Activated CD8-positive, alpha-beta T cell treated with anti-CD3 and anti-CD28 coated beads for 36 hours (primary cell): Measurements from ENCODE around the gene FAM177A1. TPM values are rescaled to one million over a fixed set of nuclear protein-coding genes. Genes with fewer than 3 reads are reported as not detected.
A peak's percentile ranks its signal among the peaks of the same experiment; 100 is the strongest.

Experiments used
- ATAC-seq: fragments of 200-7000 bp; cut with Tn5 transposase; one replicate; pipeline ENCODE4 v1.10.0; 2021; ENCODE audit warnings: mild to moderate bottlenecking, moderate library complexity
- CTCF ChIA-PET: fragments of 350-600 bp; sonication (Branson Sonifier 250); formaldehyde crosslinking; loops from one replicate; lab custom pipeline; 2021; ENCODE audit warnings: antibody characterized with exemption; lab: Charles Lee
- POLR2A ChIA-PET: fragments of 350-600 bp; sonication (Branson Sonifier 250); formaldehyde crosslinking; loops from one replicate; lab custom pipeline; 2021; ENCODE audit warnings: antibody characterized with exemption; lab: Charles Lee
- DNase-seq: peaks from one replicate; pipeline ENCODE4 v3.0.0-alpha.2; 2020
- H3K27ac Mint-ChIP-seq: one replicate; pipeline ENCODE4 v1.8.0; 2021; ENCODE audit warnings: mild to moderate bottlenecking, mixed read lengths
- H3K27me3 Mint-ChIP-seq: one replicate; pipeline ENCODE4 v1.8.0; 2021; ENCODE audit warnings: mixed read lengths
- H3K36me3 Mint-ChIP-seq: one replicate; pipeline ENCODE4 v1.8.0; 2021; ENCODE audit warnings: low read depth, mixed read lengths
- H3K4me1 Mint-ChIP-seq: one replicate; pipeline ENCODE4 v1.8.0; 2021; ENCODE audit warnings: low read depth, mixed read lengths
- H3K4me3 Mint-ChIP-seq: one replicate; pipeline ENCODE4 v1.8.0; 2021; ENCODE audit warnings: mild to moderate bottlenecking, moderate library complexity, mixed read lengths
- H3K9me3 Mint-ChIP-seq: one replicate; pipeline ENCODE4 v1.8.0; 2021; ENCODE audit warnings: mixed read lengths
- intact Hi-C: fragments of 100-400 bp; cut with micrococcal nuclease; formaldehyde crosslinking; loops from one replicate; pipeline ENCODE4 v1.10.0; 2022
- total RNA-seq, 2 experiments: library from RNA; stranded (reverse); gene quantifications; one replicate each; pipeline ENCODE4 v1.2.3, GENCODE V29; 2021
- TF ChIP-seq, protein P1 (sequence below): fragments of 200-600 bp; IDR thresholded peaks from one replicate; pipeline ENCODE4 v1.8.0; 2022; ENCODE audit warnings: antibody characterized with exemption, mild to moderate bottlenecking

FAM177A1 gene
- total RNA-seq, 2 experiments from 2014 or later = 28.0 to 35.8 TPM

DNA sequence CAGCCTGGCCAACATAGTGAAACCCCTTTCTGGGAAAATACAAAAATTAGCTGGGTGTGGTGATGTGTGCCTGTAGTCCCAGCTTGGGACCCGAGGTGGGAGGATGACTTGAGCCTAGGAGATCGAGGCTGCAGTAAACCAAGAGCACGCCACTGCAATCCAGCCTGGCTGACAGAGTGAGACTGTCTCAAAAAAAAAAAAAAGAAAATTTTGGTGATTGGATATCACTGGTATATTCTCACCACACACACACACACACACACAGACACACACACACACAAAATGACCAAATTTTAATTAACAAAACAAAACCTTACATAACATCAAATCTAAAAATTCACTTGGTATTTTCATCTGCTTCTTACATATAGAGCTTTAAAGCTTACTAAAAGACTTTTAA lies 3.4 kb upstream of the FAM177A1 start:
- ChIA-PET CTCF (interaction anchor here (1.1 to 1.3 kb wide), 3 partner anchors 320 to 371 kb away, joined by 3 to 4 read pairs (median 3); no protein-coding TSS in a partner anchor), POLR2A (no interaction called here)
- intact Hi-C loops = loop anchor here (10.0 kb wide), 1 partner anchor 372 kb away; no protein-coding TSS in a partner anchor
- DNase-seq (no peak), ATAC-seq (no peak)
- TF ChIP-seq, protein P1, sequence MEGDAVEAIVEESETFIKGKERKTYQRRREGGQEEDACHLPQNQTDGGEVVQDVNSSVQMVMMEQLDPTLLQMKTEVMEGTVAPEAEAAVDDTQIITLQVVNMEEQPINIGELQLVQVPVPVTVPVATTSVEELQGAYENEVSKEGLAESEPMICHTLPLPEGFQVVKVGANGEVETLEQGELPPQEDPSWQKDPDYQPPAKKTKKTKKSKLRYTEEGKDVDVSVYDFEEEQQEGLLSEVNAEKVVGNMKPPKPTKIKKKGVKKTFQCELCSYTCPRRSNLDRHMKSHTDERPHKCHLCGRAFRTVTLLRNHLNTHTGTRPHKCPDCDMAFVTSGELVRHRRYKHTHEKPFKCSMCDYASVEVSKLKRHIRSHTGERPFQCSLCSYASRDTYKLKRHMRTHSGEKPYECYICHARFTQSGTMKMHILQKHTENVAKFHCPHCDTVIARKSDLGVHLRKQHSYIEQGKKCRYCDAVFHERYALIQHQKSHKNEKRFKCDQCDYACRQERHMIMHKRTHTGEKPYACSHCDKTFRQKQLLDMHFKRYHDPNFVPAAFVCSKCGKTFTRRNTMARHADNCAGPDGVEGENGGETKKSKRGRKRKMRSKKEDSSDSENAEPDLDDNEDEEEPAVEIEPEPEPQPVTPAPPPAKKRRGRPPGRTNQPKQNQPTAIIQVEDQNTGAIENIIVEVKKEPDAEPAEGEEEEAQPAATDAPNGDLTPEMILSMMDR = no peak
- H3K27ac Mint-ChIP-seq = no peak overlapping the region
- no peaks in the 10 kb centered on the region for H3K27me3 Mint-ChIP-seq
- H3K4me3 Mint-ChIP-seq = no peak overlapping the region
- H3K36me3 Mint-ChIP-seq = peaks cover under 1% of the 10 kb centered on the region
- H3K9me3 Mint-ChIP-seq = no peaks in the 10 kb centered on the region
- H3K4me1 Mint-ChIP-seq = peaks cover 16% of the 10 kb centered on the region

DNA sequence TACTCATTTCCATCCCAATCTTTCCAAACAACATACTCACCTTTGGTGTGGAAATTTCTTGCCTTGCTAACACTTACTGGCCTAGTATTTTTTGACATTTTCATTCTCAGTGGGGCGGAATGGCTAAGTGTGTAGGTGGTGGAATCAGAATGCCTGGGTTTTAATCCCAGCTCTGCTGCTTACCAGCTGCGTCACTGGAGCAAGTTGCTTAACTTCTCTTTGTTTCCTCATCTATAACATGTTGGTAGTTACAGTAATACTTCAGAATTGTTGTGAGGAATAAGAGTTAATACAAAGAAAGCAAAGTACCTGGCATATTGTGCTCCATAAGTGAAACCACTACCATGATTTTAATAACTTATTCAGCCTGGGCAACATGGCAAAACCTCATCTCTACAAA lies 3.0 kb upstream of the FAM177A1 start:
- Mint-ChIP-seq H3K4me3 (no peak overlapping the region), H3K4me1 (peaks cover 20% of the 10 kb centered on the region), H3K9me3 (no peaks in the 10 kb centered on the region), H3K36me3 (peaks cover 4% of the 10 kb centered on the region), H3K27ac (no peak overlapping the region), H3K27me3 (no peaks in the 10 kb centered on the region)
- DNase-seq (no peak), ATAC-seq (no peak)
- ChIA-PET CTCF (interaction anchor here (1.1 to 2.0 kb wide), 4 partner anchors 12 to 370 kb away, joined by 3 to 7 read pairs (median 4); no protein-coding TSS in a partner anchor), POLR2A (no interaction called here)
- TF ChIP-seq, protein P1 = no peak
- intact Hi-C loops = loop anchor here (10.0 kb wide), 1 partner anchor 372 kb away; no protein-coding TSS in a partner anchor

DNA sequence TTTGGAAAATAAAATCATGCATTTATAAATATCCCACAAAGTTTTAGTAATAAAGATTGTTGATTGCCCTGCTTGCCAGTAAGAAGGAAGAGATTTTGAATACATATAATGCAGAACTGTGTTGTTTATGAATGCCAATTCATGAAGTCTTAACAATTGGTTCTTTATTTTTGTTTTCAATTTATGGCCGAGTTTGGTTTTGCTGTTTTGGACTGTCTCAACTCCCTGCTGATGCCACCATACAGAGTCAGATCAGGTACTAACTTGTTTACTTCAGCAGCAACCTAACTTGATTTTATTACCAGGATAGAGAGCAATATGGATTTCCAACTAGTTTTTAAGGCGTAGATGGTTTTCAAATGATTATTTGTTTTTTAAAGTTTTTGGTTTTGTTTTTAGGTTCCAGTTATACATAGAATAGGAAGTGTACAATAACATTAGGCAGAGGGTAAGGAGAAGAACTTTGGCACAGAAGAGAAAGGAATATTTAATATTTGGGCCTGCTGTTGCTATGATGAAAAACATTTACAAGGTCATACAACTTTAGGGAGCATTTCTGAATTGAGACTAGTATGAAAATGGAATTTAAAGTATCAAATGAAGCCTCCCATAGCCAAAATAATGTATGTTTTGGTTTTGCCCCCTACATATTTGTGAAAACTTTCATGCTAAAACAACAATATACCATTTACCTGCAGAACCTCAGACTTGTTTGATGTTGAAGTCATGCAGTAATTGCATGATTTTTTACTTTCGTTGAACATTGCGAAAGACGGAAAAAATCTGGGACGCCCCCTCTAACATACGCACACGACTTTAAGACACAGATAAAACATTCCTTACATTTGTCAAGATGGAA lies 904 bp upstream of the FAM177A1 start:
- Mint-ChIP-seq H3K36me3 (peaks cover 10% of the 10 kb centered on the region), H3K4me3 (peak overlapping the region; percentile 83), H3K27me3 (no peaks in the 10 kb centered on the region), H3K9me3 (no peaks in the 10 kb centered on the region), H3K27ac (peak overlapping the region; percentile 95), H3K4me1 (peaks cover 25% of the 10 kb centered on the region)
- intact Hi-C loops = loop anchor here (5.0 to 10.0 kb wide), 2 partner anchors 63 to 370 kb away; partner anchors contain the start of gene SRP54
- DNase-seq (peak; percentile 52), ATAC-seq (peak; percentile 0)
- ChIA-PET POLR2A (interaction anchor here (0.6 to 2.0 kb wide), 13 partner anchors 8 to 371 kb away, joined by 3 to 19 read pairs (median 4); partner anchors contain the start of genes BAZ1A, NFKBIA and SRP54), CTCF (interaction anchor here (1.0 to 2.0 kb wide), 4 partner anchors 14 to 79 kb away, joined by 3 to 7 read pairs (median 4); no protein-coding TSS in a partner anchor)
- TF ChIP-seq, protein P1 = no peak

DNA sequence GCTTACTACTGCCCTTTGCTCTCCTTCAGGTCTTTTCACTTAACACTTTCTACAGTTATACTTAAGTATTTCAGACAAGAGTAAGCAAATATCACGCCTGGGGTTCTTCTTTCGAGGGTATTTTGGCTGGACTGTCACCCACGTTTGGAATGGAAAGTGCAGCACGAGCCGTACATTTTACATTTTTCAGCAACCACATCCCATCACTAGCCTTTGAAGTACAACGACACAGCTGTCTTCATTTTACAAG lies 349 bp upstream of the FAM177A1 start:
- no peaks in the 10 kb centered on the region for H3K27me3 Mint-ChIP-seq
- CTCF ChIA-PET = interaction anchor here (0.7 to 1.2 kb wide), 5 partner anchors 23 to 376 kb away, joined by 3 to 5 read pairs (median 3); no protein-coding TSS in a partner anchor
- H3K36me3 Mint-ChIP-seq = peaks cover 13% of the 10 kb centered on the region
- ATAC-seq (no peak), DNase-seq (no peak)
- H3K4me1 Mint-ChIP-seq = peaks cover 25% of the 10 kb centered on the region
- POLR2A ChIA-PET = interaction anchor here (0.6 to 2.0 kb wide), 15 partner anchors 9 to 371 kb away, joined by 3 to 19 read pairs (median 4); partner anchors contain the start of genes BAZ1A, NFKBIA, PPP2R3C and PRORP
- peak overlapping the region; percentile 95 for H3K27ac Mint-ChIP-seq
- TF ChIP-seq, protein P1 = no peak
- intact Hi-C loops = loop anchor here (5.0 to 10.0 kb wide), 2 partner anchors 63 to 369 kb away; partner anchors contain the start of gene SRP54
- no peaks in the 10 kb centered on the region for H3K9me3 Mint-ChIP-seq
- H3K4me3 Mint-ChIP-seq = peak overlapping the region; percentile 83
